ENCODE data around the gene THUMPD3.

Gene THUMPD3, protein sequence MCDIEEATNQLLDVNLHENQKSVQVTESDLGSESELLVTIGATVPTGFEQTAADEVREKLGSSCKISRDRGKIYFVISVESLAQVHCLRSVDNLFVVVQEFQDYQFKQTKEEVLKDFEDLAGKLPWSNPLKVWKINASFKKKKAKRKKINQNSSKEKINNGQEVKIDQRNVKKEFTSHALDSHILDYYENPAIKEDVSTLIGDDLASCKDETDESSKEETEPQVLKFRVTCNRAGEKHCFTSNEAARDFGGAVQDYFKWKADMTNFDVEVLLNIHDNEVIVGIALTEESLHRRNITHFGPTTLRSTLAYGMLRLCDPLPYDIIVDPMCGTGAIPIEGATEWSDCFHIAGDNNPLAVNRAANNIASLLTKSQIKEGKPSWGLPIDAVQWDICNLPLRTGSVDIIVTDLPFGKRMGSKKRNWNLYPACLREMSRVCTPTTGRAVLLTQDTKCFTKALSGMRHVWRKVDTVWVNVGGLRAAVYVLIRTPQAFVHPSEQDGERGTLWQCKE

DNA sequence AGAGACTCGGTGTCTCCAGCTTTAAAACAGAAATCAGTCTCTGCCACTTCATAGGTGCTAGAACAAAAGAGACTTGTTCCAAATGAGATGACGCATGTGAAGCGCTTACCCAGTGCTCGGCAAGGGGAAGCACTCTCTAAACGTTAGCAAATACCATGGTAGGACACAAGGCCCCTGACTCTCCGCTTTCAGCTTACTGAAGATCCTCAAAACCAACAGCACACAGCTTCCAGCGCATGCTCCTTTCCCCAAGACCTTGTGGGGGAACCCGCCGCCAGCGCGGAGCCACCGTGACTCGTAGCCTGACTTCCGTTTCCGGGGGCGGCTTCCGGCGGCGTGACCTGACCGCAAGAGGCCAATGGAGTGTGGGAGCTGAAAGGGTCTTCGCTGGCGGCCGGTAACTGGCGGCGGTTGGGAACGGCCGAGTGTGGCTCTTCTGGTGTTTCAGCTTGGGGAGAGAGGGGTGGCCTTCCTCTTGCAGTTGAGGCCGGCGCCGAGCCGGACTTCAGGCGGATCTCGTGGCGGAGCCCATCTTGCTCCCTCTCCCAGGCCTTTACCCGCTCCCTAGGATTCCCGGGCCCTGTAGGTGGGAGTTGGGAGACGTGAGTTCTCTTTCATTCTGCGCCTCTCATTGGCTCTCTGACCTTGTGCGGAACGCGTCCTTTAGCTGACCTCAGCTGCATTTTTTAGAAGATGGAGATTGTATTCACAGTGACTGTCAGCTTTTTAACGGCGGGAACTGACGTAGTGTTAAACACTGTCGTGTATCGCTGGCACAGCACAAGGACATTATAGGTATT is at the start of gene THUMPD3:
Gene THUMPD3 (plus strand): TSS at position 324 of the 800 bp plus-strand sequence. CDS start 2,015 bp downstream, outside the sequence.
- DNase-seq (ENCODE audit: low read depth): peak; percentile 63
- TF ChIP-seq, protein P1, sequence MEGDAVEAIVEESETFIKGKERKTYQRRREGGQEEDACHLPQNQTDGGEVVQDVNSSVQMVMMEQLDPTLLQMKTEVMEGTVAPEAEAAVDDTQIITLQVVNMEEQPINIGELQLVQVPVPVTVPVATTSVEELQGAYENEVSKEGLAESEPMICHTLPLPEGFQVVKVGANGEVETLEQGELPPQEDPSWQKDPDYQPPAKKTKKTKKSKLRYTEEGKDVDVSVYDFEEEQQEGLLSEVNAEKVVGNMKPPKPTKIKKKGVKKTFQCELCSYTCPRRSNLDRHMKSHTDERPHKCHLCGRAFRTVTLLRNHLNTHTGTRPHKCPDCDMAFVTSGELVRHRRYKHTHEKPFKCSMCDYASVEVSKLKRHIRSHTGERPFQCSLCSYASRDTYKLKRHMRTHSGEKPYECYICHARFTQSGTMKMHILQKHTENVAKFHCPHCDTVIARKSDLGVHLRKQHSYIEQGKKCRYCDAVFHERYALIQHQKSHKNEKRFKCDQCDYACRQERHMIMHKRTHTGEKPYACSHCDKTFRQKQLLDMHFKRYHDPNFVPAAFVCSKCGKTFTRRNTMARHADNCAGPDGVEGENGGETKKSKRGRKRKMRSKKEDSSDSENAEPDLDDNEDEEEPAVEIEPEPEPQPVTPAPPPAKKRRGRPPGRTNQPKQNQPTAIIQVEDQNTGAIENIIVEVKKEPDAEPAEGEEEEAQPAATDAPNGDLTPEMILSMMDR (conservative IDR thresholded peaks at IDR 0.05; ENCODE audit: low read depth, low read length): no peak
- H3K4me3 ChIP-seq (ENCODE audit: low read length): peak within 1 kb of the TSS; percentile 81

DNA sequence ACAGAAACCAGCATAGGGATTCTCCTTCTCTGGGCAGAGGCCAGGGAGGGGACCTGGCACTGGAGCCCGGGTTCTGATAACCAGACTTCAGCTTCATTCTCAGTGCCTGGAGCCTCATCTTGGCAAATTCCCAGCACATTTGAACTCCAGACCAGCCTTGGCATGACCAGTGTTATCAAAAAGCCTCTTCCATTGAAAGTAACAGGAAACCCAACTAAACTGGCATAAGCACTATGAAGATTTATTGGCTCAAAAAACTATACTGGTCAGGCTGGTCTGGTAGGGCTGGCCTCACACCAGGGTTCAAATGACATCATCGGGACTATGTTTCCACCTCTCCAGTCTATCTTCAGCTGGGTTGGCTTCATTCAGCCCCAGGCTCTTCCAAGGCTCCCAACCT is 48.1 kb upstream of the THUMPD3 start:
- DNase-seq (ENCODE audit: low read depth): no peak
- TF ChIP-seq, protein P1 (conservative IDR thresholded peaks at IDR 0.05; ENCODE audit: low read depth, low read length): no peak
- H3K4me3 ChIP-seq (ENCODE audit: low read length): no peak overlapping the region

DNA sequence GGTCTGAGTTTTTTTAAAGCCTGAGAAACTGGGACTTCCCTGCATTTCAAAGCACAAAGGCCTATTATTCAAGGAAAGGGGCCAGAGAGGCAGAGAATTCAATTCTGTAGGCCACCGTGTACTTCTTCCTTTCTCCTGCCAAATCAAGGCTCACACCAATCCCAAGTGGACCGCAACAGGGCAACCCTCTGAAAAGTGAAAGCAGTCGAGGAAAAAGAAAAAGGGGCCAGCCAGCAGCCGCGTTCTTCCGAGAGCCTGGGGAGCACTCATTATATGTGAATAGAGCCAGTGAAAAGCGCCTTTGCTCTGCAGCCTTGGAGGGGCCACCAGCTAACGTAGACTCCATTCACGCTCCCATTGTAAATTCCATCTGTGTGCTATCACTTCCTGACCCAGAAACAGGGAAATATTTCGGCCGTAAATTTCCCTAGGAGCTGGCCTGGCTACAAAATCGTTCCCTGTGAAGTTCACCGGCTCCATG is 45.9 kb upstream of the THUMPD3 start:
- TF ChIP-seq, protein P1 (conservative IDR thresholded peaks at IDR 0.05; ENCODE audit: low read depth, low read length): no peak
- peak overlapping the region; percentile 16 for H3K4me3 ChIP-seq (ENCODE audit: low read length)
- no peak for DNase-seq (ENCODE audit: low read depth)

DNA sequence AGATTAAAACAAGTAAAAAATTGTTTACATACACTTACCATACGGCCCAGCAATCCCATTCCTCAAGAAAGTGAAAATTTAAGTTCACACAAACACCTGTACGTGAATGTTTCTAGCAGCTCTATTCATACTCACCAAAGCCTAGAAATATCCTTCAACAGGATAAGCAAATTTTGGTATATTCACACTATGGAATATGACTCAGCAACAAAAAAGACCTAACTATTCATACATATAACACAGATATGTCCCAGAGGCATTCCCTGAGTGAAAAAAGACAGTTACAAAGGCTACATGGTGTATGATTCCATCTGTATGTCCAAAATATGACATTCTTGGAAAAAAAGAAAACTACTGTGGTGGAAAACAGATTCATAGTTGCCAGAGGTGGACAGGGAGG is 40.1 kb upstream of the THUMPD3 start:
- no peak overlapping the region for H3K4me3 ChIP-seq (ENCODE audit: low read length)
- TF ChIP-seq, protein P1 (conservative IDR thresholded peaks at IDR 0.05; ENCODE audit: low read depth, low read length): no peak
- no peak for DNase-seq (ENCODE audit: low read depth)

DNA sequence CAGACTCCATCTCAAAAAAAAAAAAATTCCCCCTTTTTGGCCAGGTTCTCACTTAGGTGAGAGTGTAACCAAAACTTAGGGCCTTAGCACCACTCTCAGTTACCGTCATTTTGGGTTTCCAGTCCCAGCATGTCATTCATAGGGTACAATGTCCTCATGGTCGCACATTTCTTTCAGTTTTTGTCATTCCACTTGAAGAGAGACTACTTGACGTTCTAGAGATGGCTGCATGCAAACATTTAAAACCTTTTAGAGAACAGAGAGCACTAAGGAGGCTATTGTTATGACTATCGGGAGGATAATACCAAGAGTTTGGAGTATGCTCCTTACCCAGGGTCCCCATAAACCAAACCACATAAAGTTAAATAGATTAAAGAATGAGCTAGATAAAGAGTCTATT is 37.9 kb upstream of the THUMPD3 start:
- TF ChIP-seq, protein P1 (conservative IDR thresholded peaks at IDR 0.05; ENCODE audit: low read depth, low read length): no peak
- DNase-seq (ENCODE audit: low read depth): no peak
- no peak overlapping the region for H3K4me3 ChIP-seq (ENCODE audit: low read length)

DNA sequence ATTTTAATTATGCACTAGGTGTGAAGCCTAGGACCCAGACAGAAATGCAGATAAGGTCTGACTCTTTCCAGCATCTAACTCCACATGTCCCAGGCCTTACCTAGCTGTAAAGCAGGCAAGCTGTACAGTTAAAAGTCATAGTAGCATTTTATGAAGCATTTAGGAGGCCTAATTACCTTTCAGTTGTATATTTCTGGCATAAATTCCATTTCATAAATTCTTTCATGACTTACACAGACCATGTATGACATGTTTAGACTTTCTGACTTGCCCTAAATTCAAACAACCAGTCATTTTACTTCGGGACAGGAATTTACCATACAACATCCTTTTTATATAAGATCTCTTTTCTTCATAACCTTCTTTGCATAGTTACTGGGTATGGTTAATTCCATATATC is 35.3 kb upstream of the THUMPD3 start:
- TF ChIP-seq, protein P1 (conservative IDR thresholded peaks at IDR 0.05; ENCODE audit: low read depth, low read length): no peak
- DNase-seq (ENCODE audit: low read depth): no peak
- H3K4me3 ChIP-seq (ENCODE audit: low read length): no peak overlapping the region
